HL-60/S4 treated with phorbol 12-myristate 13-acetate at 8.2 ng/mL for 4 days and 3 days (cell line): ENCODE data around the gene C2orf69.
"Not testable (repeated sequence)": the region's sequence is repeated elsewhere in the genome, so short reads cannot be mapped to it uniquely, and the experiment has no call there.

Experiments used
- in situ Hi-C: fragments of 300-500 bp; cut with MboI; formaldehyde crosslinking; loops from 2 replicates; pipeline ENCODE4 v1.15.0; 2022; ENCODE audit warnings: low sequenced_read_pairs

Gene C2orf69

DNA sequence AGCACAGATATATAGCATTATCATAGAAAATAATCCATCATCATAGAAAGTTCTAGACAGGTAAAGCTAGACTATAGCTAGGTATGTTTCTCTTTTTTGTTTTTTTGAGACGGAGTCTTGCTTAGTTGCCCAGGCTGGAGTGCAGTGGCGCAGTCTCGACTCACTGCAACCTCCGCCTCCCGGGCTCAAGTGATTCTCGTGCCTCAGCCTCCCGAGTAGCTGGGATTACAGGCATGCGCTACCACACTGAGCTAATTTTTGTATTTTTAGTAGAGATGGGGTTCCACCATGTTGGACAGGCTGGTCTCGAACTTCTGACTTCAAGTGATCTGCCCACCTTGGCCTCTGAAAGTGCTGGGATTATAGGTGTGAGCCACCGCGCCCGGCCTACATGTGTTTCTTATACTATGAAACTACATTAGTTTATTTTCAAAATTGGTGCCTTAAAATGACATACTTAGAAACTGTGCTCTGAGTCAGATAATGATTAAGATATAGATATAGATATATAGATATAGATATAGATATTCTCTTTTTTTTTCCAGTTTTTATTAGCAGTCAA is 1.5 kb downstream of the C2orf69 start:
- in situ Hi-C loops, result not testable (repeated sequence)

DNA sequence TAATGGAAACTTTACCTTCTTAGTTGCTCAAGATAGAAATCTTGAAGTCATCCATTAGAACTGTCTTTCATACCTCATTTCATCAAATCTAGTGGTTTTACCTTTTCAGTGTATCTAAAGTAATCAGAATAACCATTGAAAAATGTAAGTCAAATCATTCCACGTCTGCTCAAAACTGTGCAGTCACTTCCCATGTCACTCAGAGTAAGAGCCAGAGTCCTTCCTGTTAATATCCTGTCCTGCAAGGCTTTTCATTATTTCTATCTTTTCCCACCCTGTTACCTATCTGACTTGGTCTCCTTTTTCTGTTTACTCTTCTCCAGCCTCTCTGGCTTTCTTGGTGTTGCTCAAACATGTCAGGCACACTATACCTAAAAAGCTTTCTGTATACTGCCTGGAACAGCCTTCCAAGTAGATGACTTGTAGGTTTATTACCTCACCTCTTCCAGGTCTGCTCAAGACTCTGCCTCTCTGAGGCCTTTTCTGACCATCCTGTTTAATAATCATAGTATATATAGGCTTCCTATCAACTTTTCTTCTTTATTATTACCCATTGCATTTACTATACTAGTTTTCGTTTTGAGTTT is 3.4 kb downstream of the C2orf69 start:
- in situ Hi-C loops, result no loop called here

DNA sequence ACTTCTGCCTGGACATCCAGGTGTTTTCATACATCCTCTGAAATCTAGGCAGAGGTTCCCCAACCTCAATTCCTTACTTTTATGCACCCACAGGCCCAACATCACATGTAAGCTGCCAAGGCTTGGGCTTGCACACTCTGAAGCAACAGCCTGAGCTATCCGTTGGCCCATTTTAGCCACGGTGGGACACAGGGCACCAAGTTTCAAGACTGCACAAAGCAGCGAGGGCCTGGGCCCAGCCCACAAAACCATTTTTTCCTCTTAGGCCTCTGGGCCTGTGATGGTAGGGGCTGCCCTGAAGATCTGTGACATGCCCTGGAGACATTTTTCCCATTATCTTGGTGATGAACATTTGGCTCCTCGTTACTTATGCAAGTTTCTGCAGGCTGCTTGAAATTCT is 5.9 kb downstream of the C2orf69 start:
- in situ Hi-C loops, result no loop called here

DNA sequence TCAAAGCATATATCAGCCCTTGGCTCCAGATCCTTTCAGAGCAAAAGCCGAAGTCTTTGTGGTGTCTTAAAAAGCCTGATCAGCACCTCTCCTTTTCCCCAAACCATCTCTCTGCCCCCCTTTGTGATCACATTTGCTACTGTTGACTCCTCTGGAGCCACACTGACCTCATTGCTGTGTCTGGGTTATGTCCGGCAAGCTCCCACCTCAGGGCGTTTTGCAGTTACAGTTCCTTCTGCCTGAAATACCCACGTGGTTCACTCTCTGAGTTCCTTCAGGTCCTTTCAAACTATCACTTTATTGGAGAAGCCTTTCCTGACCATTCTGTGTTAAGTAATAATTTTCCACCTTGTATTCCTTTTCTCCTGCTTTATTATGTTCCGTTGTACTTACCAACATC is 11.8 kb downstream of the C2orf69 start:
- in situ Hi-C loops, result no loop called here

DNA sequence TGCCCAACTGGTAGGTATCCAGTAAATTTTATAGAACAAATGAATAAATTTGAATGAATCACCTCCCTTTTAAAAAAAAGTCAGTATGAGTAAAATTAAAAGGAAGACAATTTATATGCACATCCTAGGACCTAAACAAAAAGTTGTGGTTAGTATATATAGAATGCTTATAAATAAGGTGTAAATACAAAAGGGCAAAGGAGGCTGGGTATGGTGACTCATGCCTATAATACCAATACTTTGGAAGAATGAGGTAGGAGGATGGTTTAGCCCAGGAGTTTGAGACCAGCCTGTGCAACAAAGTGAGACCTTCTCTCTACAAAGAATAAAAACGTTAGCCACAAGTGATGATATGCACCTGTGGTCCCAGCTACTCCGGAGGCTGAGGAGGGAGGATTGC is 12.8 kb downstream of the C2orf69 start:
- in situ Hi-C loops, result no loop called here

DNA sequence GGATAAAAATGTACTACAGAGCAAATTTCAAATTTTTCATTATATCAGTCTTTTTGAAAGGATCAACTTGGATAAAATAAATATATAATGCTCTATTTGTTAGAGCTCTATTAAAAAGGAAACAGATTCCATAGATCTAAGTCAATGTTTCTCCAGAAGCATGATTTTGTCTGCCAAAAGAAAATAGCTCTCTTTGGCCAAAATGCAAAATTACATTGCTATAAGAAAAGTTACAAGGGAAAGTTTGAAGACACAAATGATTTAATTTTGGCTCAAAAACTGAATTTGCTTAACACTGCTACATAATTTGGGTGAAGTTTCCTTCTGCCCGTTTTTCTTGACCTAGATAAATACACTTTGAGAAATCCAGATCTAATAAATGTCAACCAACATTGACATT is 15.7 kb downstream of the C2orf69 start:
- in situ Hi-C loops, result no loop called here

DNA sequence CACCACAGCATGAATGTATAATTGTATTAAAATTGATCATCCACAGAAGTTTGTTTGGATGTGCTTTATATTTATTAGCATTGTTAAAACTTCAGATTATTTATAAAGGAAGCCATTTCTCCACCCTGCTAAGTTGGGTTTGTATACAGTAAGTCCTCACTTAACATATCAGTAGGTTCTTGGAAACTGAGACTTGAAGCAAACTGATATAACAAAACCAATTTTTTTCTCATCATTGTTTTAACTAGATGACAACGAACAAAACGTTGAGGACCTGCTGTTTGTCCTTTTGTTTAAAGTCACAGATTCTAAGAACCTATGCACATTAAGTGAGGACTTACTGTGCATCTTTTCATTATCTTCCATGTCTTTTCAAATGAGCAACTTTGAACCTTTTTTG is 17.1 kb downstream of the C2orf69 start:
- in situ Hi-C loops, result no loop called here

DNA sequence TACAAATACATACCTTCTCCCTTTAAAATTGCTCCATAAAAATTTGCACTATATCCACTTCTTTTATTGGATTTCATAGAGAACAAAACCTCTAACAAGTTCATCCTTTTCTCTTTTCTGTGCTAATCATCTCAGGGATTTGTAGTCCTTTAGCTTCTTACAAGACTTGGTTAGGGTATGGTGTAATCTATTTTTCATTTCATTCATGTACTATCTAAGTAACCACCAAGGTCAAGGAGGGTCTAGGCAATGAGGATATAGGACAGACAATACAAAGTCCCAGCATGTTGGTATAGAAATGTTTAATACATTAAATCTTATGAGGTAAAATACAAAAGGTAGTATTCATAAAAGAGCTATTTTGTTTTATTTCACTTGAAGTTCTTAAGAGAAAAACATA is 17.5 kb downstream of the C2orf69 start:
- in situ Hi-C loops, result no loop called here

DNA sequence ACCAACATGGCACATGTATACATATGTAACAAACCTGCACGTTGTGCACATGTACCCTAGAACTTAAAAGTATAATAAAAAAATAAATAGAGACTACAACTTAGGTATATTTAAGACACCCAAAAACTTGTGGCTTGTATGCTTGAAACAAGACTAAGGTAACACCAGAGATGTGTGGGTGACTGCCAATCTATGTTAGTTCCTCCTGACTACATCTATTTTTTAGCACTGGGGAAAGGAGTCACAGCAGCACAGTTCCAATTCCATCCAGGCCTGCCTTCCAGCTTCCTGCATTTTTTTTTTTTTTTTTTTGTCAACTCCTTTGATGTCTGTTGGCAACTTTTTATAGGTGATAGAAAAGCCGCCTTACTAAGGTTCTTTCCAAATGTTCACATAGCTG is 18.2 kb downstream of the C2orf69 start:
- in situ Hi-C loops, result no loop called here

DNA sequence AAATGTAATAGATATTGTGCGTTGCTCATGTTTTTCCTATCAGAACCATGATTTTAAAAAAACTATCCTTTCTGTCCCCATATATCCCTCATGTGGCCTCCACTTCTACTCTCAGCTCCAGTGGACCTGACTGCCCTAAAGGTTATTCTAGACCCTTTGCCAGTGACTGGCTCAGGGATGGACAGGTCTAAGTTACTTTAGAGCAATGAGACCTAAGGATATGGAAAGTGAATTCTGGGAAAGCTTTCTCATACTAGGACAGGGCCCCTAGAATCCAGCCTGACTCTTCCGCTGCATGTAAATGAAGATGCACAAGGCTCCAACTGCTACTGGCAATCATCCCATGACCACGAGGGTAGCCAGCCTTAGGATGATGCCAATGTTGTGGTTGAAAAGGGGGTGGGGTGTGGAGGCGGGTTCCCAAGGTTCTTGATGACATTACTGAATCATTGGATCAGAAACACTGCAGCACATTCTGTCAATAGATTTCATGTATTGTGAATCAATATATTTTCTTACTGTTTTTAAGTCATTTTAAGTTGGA is 21.3 kb downstream of the C2orf69 start:
- in situ Hi-C loops, result no loop called here

DNA sequence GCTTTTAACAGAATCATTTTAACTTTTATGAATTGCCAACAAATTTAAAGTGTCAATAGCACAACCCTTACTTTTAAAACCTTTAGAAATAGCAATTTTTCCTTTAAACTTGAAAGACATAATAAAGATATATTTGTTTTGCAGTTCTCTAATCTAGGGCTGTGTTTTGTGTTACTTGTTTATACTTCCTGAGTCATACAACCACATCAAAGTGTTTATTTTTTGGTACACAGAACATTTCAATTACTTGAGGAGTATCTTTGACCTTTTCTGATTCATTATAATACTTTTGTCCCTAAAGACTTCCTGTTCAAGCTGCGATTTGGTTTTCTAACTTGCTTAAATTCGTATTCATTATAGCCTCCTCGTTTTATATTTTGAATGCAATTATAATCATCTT is 22.4 kb downstream of the C2orf69 start:
- in situ Hi-C loops, result no loop called here

DNA sequence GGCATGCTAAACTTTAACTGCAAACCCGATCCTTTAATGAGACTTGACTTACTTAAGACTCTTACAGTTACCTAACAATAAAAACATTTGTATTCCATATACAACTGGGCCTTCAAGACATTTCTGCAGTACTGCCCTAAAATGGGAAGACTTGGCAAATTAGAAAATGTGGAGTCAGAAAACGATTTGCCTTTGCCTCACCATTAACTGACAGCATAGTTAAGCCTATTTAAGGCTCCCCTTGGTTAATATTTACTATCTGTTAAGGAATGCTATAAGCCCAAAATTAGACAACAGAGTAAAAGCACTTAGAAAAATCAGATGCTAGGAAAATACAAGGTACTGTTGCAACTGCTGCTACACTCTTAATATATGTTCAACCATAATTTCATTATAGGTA is 25.5 kb downstream of the C2orf69 start:
- in situ Hi-C loops, result no loop called here

DNA sequence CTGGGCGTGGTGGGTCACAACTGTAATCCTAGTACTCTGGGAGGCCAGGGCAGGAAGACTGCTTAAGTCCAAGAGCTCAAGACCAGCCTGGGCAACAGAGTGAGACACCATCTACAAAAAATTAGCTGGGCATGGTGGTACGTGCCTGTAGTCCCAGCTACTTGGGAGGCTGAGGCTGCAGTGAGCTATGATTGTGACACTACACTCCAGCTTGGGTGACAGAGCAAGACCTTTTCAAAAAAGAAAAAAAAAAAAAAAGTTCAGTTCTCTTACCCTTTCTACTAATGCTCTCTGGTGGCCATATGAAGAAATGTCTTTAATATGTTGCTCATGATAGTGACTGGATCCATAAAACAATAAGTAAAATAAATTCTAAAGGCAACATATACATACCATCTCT is 29.3 kb downstream of the C2orf69 start:
- in situ Hi-C loops, result no loop called here

DNA sequence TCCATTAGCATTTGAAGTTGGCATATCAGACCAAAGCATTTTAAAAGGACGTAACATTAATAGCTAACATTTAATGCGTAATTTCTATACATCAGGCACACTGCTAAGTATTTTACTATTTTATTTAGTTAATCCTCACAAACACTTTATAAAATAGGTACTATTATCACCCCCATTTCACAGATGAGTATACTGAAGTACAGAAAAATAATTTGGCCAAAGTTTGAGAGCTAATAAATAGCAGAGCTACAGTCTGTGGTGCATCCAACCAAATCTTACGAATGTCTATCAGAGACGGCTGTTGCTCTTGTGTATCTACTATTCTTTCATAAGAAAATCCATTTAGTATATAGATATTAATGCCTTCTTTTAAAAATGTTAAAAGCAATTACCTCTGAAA is 32.3 kb downstream of the C2orf69 start:
- in situ Hi-C loops, result no loop called here

DNA sequence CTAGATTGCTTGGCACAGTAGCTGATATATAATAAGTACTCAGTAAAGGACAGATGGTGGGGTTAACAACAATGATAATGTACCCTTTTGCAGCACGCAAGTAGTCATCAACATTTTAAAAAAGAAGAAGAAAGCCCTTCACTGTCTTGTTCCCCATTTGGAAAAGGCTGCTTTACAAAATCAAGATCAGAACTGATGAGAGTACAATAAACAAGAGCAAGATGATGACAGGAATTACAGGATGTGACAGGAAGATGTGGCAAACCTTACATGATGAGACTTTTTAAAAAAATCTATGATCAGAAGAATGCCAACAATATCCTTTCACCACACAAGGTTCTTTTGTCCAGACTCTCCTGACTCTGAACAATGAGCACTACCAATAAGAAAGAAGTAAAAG is 35.1 kb downstream of the C2orf69 start:
- in situ Hi-C loops, result no loop called here

DNA sequence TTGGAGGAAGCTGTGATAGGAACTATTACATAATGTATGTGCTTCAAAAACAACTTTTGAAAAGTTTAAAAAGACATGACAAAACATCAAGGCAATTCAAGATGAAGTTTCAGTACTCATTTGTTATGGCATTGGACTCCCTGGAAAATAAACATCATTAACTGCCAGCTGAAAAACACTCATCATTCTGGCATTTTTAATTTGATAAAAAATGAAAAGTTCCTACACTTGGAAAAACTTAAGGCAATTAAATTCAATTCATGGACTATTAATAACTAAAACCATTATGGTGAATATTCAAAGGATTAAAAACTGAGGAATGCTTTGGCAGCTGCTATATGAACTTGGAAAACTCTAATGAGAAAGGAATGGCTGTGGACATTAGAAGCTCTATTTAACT is 35.7 kb downstream of the C2orf69 start:
- in situ Hi-C loops, result no loop called here

DNA sequence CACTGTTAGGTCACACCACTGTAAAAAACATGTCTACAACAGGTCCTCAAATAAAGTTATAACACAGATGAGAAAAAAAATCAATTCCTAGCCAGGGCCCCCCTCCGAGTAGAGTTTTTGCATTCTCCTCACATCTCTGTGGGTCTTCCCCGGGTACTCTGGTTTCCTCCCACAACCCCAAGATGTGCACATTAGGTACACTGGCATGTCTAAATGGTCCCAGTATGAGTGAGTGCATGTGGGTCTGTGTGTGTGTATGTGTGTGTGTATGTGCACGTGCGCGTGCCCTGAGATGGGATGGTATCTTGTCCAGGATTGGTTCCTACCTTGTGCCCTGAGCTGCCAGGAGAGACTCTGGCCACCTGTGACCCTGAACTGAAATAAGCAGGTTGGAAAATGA is 39.3 kb downstream of the C2orf69 start:
- in situ Hi-C loops, result loop anchor here (25.0 kb wide), 1 partner anchor 537 kb away; no protein-coding TSS in a partner anchor

DNA sequence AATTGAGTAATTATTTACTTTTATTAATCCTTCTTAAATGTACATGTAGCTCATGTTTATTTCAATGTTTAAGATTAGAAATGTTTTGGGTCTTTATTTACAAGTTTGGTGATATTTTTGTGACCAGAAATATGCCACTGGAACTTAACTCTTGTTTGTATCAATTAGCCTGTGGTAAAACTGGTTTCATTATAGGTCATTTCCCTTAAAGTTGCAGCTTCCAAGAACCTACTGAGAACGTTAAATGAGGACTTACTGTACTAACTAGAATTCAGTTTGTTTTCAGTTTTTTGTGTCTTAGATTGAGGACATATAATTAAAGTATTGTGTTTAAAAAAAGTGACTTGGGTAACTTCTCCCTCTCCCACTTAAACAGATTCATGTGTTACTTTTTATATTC is 39.9 kb downstream of the C2orf69 start:
- in situ Hi-C loops, result loop anchor here (25.0 kb wide), 1 partner anchor 536 kb away; no protein-coding TSS in a partner anchor

DNA sequence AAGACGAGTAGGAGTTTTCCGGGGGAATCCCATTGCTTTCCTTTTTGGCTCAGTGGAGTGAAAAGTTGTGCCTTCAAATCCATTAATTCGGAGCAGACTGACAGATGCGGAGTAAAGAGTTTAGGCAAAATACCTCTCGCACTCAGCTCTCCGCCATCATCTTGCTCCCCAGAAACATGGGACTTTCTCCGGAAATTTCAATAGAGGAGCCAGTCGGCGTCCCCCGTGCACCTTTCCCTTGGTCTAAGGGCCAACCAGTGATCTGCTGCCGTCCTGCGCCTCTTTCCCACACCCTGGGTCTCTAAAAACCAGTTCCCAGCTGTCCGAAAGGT is 43.9 kb downstream of the C2orf69 start:
- in situ Hi-C loops, result loop anchor here (25.0 kb wide), 1 partner anchor 532 kb away; no protein-coding TSS in a partner anchor

DNA sequence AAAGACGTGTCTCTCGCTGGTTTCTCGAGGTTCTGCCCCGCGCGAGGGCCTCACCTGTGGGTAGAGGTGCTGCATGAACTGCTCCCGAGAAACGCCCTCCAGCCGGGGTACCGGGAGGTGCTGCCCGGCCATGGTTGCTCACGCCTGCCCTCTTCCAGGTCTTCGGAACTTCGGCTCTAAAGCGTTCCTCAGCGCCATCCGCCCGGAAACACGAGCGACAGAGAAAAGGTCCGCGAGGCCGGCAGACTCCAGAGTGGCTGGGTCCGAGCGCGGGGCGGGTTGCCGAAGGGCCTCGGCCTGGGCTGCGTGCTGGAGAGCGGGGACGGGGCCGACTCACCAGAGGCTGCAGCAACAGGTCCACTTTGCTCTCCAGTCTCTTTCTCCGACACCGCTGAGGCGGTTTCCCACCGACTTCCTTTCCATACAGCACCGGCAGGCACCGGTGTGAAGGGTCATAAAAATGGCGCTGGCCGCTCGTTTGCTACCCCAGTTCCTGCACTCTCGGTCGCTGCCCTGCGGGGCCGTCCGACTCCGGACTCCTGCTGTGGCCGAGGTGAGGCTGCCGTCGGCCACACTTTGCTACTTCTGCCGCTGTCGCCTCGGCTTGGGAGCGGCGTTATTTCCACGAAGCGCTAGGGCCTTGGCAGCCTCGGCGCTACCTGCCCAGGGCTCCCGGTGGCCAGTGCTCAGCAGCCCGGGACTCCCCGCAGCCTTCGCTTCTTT is 44.4 kb downstream of the C2orf69 start, which contains the start of the genes MAIP1 and TYW5:
Gene MAIP1 (plus strand): TSS at position 244 of the 723 bp plus-strand sequence. CDS start 217 bp downstream, at position 461.
Gene TYW5 (minus strand): TSS at position 153 of the 723 bp plus-strand sequence. CDS start 21 bp downstream, at position 132.
- in situ Hi-C loops, result loop anchor here (25.0 kb wide), 1 partner anchor 532 kb away; no protein-coding TSS in a partner anchor

DNA sequence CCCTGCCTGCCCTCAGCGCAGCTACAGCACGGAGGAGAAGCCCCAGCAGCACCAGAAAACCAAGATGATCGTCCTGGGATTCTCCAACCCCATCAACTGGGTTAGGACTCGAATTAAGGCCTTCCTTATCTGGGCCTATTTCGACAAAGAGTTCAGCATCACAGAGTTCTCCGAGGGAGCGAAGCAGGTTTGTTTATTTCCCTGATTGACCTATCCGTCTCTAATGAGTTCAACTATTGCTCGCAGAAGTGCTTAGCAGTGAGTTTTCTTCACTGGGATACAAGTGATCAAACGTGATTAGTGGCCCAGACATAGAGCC is 44.9 kb downstream of the C2orf69 start:
- in situ Hi-C loops, result loop anchor here (25.0 kb wide), 1 partner anchor 531 kb away; no protein-coding TSS in a partner anchor

DNA sequence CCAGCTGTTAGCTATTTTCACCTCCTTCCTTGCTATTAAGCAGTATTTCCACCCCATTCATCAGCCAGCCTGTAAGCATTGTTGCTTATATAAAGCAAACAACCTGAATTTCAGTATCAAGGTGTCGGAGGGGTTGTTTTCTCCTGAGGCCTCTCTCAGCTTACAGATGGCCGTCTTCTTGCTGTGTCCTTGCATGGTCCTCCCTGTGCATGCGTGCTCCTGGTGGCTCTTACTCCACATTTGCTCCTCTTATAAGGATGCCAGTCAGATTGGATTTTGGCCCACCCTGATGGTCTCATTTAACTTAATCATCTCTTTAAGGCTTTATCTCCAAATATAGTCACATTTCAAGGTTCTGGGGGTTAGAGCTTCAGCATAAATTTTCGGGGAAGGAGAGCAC is 46.9 kb downstream of the C2orf69 start:
- in situ Hi-C loops, result loop anchor here (25.0 kb wide), 1 partner anchor 529 kb away; no protein-coding TSS in a partner anchor
